ENCODE measurements around the gene BAIAP2.

BAIAP2 gene, protein sequence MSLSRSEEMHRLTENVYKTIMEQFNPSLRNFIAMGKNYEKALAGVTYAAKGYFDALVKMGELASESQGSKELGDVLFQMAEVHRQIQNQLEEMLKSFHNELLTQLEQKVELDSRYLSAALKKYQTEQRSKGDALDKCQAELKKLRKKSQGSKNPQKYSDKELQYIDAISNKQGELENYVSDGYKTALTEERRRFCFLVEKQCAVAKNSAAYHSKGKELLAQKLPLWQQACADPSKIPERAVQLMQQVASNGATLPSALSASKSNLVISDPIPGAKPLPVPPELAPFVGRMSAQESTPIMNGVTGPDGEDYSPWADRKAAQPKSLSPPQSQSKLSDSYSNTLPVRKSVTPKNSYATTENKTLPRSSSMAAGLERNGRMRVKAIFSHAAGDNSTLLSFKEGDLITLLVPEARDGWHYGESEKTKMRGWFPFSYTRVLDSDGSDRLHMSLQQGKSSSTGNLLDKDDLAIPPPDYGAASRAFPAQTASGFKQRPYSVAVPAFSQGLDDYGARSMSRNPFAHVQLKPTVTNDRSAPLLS

DNA sequence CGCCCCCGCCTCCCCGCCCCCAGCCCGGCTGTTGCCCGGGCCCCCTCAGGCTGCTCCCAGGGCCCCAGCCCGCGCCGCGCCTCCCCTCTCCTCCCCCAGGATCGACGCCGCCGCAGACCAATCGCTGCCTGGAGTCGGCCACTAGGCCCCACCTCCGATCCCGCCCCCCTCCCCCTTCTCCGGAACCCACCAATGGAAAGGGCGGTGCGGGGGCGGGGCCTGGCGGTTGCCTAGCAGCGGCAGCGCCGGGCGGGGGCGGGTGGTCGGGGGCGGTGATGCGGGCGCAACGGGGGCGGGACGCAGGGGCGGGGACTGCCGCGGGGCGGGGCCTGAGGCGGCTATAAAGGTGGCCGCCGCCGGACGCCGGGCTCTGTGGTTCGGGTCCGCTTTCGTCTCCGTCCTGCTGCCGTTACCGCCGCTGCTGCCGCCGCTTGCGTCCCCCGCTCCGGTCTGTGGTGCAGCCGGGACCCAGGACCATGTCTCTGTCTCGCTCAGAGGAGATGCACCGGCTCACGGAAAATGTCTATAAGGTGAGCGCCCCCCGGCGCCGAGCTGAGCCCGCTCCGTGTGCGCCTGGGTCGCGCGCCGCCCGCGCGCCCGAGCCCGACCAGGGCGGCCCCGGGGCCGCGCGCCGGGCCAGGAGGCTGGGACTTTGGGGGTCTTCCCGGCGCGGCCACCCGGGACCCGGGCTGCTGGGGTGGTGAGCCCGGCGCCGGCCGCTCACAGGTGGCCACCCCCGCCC is at the start of gene BAIAP2:
Gene BAIAP2 (plus strand): TSS at position 373 of the 742 bp plus-strand sequence. CDS start 104 bp downstream, at position 477.
- peak; percentile 99 for DNase-seq

DNA sequence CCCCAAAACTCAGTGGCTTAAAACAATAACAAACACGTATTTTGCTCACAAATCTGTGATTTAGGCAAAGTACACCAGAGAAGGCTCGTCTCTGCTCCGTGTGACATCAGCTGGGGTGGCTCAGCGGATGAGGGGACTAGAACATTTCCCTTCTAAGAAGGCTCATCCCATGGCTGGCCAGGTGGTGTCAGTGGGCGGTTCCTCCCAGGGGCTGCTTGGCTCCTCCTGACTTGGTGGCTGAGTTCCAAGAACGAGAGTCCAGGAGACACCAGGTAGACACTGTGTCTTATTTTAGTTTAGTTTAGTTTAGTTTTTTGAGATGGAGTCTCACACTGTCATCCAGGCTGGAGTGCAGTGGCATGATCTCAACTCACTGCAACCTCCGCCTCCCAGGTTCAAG is 48.9 kb upstream of the BAIAP2 start:
- DNase-seq = no peak

DNA sequence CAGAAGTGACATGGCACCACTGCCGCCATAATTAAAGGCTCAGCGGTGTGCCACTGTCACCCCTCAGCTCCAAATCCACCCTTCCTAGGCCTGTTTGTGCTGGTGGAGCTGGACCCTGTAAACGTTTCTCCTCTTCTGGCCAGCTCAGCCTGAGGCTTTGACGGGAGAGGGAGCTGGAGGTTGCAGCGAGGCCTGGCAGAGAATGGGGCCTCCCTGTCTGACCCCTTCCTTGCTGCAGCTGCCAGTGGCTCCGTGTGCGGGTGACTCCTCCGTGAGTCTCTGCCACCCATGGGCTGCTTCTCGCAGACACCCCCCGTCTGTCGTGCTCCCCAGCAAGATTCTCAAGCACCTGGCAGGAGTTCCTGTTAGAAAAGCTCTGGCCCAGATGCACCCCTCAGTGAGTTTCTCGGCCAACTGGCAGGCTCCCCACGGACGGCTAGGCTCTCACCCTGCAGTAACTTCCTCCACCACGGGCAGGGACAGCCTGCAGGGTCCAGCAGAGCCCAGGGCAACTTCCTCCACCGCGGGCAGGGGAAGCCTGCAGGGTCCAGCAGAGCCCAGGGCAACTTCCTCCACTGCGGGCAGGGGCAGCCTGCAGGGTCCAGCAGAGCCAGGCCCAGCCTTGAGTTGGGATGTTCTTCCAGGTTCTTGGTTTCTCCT is 48.0 kb upstream of the BAIAP2 start:
- no peak for DNase-seq

DNA sequence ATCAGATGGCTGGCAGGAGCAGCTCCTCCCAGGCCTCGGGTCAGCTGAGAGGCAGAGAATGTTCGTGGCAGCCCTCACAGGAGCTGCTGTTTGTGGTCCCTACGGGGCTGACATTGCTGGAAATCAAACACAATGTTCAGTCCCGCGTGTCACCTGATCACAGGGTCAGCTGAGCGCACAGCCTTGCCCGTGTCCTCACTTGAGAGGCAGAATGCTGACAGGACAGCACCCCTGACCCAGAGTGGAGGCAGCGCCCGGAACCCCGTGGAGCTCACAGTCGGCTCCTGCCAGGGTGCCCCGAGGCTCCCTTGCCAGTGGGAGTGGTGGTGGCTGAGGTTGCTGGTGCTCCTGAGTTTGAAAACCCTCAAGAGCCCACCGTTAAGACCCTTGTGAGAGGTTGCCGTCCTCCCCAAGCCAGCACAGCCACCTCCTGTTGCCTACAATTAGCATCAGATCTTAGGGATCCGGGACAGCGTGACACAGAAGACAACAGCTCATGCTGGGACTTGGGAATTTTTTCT is 47.0 kb upstream of the BAIAP2 start:
- no peak for DNase-seq

DNA sequence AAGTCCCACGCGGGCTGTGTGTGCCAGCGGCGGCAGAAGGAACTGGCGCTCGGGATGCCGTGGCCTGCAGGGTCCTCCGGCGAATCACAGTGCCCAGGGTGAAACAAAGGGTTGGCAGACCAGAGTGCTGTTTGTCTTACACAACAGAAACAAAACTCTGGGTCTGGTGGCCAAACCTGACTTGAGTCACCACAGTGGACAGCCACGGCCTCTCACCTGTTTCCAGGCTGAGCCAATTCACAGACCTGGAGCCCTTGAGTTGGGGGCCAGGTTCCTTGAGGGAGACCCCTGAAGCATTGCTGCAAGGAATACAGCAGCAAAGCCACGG is 45.4 kb upstream of the BAIAP2 start:
- no peak for DNase-seq

DNA sequence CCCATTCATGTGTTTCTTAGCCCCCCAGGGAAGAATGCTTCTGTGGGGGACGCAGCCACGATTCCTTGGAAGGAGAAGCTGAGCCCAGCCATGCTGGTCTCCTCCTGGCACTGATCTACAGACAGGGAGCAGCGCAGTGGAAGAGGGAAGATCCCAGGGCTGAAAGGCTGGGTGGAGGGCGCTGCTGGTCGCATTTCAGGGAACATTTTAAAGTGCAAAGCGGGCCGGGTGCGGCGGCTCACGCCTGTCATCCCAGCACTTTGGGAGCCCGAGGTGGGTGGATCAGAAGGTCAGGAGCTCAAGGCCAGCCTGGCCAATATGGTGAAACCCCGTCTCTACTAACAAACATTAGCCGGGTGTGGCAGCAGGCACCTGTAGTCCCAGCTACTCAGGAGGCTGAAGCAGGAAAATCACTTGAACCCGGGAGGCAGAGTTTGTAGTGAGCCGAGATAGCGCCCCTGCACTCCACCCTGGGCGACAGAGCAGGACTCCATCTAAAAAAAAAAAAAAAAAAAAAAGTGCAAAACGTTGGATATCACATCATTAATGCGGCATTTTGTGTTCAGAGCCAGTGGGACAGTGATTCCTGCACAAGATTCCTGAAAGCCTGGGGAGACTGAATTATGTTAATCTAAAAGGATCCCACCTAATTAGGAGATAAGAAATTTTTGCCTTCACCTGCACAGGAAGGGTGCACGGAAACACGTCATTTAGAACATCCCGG is 43.9 kb upstream of the BAIAP2 start:
- no peak for DNase-seq

DNA sequence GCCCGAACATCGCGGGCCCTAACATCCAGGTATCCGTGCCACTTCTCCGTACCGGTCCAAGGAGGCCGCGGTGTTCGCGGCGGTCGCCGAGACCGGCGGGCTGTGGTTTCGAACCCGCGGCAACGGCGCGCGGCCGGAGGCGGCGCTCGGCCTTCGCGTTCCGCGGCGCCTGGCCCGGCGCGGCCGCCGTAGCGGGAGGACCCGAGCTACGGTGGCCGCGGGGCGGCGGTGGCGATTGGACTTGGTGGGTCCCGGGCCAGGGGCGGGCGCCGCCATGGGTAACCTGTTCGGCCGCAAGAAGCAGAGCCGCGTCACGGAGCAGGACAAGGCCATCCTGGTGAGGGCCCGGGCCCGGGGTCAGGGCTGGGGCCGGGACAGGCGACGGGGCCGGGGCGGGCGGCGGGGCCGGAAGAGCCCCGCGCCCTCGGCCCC is 43.3 kb upstream of the BAIAP2 start, which contains the start of gene CHMP6:
Gene CHMP6 (plus strand): TSS at position 197 of the 432 bp plus-strand sequence. CDS start 78 bp downstream, at position 275.
- DNase-seq = peak; percentile 64 to 90

DNA sequence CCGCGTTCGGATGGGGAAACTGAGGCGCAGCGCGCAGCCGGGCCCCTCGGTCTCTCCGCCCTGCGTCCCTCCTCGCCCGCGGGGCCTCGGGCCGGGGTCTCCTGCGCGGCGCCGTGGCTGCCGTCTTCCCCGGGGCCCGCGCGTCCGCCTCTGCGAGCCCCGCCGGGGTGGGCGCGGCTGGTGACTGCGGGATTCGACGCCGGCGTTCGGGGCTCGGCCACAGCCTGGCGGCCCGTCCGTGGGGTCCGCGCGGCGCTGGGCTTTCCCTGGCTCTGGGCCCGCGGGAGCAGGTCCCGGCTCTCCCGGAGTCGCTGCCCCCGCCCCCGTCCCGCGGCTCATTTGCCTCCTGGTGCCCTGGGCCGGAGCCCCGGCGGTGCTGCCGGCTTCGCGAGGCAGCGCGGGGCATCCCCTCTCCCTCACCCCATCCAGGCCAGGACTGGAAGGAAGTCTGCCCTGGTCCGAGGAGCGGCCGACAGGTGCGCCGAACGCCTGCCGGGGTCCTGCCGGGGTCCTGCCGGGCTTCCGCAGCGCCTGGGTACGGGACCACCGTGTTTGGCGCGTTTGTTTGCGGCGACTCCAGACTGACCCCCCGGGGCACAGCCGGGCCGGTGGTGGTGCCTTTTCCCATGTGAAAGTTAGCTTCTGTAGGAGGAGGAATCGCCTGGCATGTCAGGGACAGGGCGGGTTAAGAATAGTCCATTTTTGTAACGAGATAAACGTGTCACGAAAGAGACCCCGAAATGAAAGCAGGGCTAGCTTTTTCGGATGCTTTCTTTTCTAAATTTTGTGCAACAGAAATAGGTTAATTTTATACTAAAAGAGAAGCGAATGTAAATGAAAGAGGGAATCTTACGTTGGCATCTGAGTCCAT is 42.6 kb upstream of the BAIAP2 start:
- DNase-seq = no peak

DNA sequence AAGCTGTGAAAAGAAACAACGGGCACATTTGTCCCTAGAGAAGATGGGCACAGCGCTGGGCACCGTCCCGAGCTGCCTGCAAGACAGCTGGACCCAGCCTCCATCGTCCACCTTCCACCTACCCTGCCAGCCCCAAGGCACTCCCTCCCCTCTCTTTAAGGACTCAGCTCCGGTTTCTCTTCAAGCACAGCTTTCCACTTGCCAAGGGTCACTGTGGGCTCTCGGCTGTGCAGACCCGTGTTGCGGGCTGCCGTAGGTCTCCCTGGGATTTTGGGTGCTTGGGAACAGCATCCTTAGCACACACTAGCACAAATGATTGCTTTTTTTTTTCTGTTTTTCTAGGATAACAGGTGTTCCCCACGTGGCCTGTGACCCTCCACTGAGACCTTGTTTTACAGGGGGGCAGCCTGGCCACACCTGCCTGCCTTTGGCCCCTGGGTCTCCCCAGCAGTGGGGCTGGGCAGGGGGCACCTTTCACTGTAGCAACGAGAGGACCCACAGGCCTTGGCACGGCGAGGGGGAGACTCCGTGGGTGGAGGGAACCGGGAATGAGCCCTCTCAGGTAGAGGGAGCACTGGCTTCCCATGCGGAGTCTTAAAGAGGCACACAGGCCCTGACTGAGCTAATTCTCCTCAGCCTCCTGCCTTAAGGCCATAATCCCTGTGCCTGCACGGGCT is 41.9 kb upstream of the BAIAP2 start:
- DNase-seq = no peak

DNA sequence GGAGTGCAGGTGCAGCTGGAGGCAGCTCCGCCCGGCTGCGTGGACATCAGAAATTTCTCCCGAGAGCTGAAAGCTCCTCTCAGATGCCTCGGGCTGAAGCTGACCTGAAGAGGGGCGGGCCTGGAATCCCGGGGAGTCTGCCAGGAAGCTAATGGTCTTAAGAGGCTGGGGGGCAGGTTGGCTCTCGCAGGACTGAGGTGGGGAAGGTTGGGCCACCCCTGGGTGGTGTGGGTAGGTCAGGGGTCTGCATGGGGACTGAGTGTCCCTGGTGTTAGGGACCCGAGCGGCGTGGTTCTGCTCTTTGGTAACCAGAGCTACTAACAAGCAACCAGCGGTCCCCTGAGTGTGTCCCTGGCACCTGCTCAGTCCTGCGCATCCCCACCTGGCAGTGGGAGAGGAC is 39.8 kb upstream of the BAIAP2 start:
- DNase-seq = no peak

DNA sequence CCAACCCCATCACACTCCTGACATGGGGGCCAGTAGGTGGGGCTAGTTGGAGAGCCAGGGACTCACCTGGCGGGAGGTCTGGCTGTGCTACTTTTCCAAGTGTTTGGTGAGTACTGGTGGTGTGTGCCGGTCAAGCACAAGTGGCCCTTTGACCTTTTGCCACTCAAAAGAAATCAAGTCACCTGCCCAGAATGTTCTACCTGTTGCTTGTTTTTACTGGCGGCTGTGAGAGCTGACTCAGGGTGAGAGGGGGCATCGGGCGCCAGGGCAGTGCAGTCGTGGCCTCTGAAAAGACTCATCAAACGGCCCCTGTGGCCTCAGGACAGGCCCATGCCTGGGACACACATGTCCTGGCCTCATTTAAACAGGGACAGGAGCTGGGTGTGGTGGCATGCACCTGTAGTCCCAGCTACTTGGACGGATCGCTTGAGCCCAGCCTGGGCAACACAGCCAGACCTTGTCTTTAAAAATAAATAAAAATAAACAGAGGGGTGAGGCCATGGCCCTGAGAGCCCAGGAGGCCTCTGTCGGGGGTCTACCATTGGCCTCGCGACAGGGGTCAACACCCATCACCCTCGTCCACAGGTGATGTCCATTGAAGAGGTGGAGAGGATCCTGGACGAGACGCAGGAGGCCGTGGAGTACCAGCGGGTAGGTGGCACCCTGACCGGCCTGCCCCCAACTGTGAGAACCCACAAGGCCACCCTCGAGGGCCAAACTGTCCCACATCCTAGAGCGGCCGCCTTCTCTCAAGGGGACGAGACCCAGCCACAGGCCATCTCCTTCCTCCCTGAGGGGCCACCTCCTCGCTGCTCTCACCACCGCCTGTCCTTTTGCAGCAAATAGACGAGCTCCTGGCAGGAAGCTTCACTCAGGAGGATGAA is 38.3 kb upstream of the BAIAP2 start:
- DNase-seq = no peak

DNA sequence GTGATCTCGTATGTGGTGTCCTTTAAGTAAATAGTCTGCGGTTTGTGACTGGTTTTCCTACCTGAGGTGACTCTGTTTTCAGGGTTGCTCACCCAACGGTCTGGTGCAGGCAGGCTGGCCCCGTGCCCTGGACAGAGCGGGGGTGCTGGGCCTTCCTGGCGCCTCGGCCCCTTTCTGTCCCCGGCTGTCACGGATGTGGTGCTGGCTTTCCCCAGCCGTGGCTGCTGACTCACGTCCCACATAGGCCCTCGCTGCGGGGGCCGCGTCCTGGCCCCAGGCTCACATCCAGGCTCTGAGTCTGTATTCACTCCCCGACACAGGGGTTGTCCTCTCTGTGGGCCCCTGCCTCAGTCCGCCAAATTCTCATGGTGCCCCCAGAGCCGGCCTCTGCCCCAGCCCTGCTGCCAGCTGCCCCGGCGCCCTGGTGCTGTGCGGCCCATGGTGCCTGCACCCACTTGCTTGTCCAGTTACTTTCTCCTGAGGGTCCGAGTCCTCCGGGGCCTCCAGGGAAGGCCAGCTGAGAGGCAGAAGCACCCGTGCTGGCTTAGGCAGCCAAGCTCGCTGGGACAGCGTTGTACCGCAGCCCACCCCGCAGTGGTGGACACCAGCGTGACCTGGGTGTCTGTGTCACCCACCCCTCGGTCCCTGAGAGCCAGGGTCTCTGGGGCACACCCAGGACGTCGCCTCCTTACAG is 37.4 kb upstream of the BAIAP2 start:
- DNase-seq = no peak

DNA sequence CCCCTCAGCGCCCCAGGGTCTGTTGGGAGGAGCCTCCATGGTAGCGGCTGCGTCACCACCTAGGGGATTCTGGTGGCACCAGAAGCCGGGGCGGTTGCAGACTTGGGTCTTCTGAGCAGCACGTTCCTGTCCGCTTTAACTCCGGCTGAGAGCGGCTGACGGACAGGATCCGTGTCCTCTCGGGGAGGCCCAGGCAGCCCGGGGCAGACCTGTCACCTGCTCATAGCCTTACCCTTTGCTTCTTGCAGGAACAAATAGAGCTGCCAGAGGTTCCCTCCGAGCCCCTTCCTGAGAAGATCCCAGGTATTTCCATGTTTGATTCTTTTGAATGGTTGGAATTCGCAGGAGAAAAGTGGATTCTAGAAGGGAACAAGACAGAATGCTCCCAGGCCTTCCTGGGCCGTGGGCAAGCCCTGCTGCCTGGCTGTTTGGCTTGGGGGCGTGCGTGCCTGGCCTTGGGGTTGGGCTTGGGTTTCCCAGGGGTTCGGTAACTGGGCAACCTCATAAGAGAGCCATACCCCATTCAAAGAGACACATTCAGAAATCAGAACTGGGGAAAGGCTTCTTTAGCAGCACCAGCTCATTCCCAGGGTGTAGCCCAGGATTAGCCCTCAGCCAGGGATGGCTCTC is 36.7 kb upstream of the BAIAP2 start:
- DNase-seq = no peak

DNA sequence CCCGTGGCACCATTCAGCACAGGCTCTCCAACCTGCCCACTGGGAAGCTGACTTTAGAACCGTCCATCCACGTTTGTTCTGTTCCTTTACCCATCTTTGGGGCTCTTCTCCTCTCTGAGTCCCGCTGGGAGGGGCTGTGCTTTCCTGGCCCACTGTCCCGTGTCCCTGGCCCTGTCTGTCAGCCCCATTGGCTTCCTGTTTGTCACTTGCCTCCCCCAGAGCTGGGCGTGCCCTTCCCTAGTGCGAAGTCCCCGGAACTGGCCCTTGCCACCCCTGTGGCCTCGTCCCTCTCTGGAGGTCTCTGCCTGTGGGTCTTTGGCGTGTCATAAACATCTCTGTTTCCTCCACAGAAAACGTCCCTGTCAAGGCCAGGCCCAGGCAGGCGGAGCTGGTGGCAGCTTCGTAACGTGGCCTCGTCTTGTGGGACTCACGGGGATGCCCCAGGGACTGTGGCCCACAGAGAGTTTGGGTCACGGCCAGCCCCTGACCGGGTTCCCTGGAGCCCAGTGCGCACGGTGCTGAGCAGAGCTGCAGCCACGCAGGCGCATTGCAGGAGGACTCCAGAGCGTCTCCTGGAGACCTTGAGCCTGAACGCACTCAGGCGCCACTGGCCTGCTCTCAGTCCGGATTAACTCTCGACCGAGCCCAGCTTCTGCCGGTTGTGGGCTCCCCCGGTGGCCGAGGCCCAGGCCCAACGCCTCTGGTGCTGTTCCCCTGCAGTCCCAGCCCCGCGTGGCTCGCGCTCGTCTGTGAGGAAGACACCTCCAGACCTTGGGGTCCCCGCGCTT is 36.0 kb upstream of the BAIAP2 start:
- DNase-seq = no peak

DNA sequence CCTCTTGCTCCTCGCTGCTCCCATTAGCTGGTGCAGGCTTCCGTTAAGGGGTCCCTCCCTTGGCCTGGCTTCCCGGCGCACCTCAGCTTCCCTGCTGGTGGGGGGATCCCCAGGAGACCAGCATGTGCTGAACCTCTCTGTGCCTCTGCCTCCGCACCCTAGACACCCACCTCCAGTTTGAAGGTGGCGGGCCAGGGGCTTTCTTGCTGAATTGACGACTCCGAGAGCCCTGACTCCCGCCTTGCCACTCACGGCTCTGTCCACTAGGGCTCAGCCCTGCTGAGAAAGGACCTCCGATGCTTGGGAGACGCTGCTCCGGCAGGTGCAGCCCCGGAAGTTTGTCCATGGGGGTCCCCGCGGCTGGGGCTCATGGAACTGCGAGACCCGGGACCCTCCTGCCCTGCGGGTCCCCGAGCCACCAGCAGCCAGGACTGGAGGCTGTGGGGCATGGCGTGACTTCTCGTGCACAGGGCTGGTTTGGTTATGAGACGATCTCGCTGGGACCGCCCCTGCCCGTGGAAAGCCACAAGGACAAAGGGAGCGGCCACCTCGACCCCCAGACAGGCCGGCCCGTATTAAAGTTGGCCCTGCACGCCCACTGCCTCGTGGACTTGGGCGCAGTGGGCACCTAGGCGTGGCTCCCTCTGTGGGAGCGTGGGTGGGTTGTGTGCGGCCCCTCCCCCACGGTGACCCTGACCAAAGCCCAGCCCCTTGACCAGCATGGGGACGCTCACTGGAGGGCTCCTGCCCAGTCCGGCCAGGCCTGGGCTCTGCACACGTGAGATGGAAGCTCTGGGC is 35.2 kb upstream of the BAIAP2 start:
- DNase-seq = no peak

DNA sequence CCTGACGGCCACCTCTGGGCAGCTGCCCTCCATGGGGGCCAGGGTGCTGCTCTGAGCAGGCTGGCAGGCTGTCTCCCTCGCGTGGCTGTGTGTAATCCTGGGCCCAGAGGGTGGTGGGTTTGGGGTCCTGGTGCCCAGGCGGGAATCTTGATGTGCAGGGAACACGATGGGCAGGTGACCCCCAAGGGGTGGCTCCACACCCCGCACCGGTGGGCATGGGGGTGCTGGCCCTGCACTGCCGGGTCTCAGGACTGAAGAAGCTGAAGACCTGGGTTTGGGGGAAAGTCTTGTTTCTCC is 34.7 kb upstream of the BAIAP2 start:
- DNase-seq = no peak

Data from NCI-H524 (cell line).